IMR-90 (cell line): ENCODE results near the gene SPATA32.

Experiments
- CTCF ChIP-seq: conservative IDR thresholded peaks from 2 replicates; pipeline ENCODE4 v1.5.1; 2012; ENCODE audit warnings: mild to moderate bottlenecking, low read depth, low read length, improper control_type of control experiment
- POLR2A ChIP-seq: IDR thresholded peaks from 2 replicates; pipeline ENCODE4 v1.6.1; 2012; ENCODE audit warnings: mild to moderate bottlenecking, low read depth, low read length
- RAD21 ChIP-seq: IDR thresholded peaks from 2 replicates; pipeline ENCODE4 v1.6.1; 2012; ENCODE audit warnings: low read length, improper control_type of control experiment
- RCOR1 ChIP-seq: IDR thresholded peaks from 2 replicates; pipeline ENCODE4 v1.6.1; 2012; ENCODE audit warnings: mild to moderate bottlenecking, low read length, improper control_type of control experiment; ENCODE audit not compliant: insufficient replicate concordance

- TF ChIP-seq RAD21 = no peak
- TF ChIP-seq POLR2A = no peak
- no peak for TF ChIP-seq CTCF
- no peak for TF ChIP-seq RCOR1
Measured at GRCh38 chr17:45298546-45299285, 36.8 kb upstream of the SPATA32 start.
